Osteocyte (in vitro differentiated cells): ENCODE results near the gene LAMA5. TPM values are rescaled to one million over a fixed set of nuclear protein-coding genes. Genes with fewer than 3 reads are reported as not detected.

Experiments
- DNase-seq: peaks from one replicate; pipeline ENCODE4 v3.0.0; 2021; ENCODE audit warnings: mixed read lengths; ENCODE audit not compliant: unreplicated experiment; ENCODE audit errors: extremely low spot score
- H3K27ac Mint-ChIP-seq: one replicate; pipeline ENCODE4 v1.8.0; 2021; ENCODE audit warnings: mild to moderate bottlenecking, mixed read lengths; ENCODE audit not compliant: unreplicated experiment
- H3K27me3 Mint-ChIP-seq: one replicate; pipeline ENCODE4 v1.8.0; 2021; ENCODE audit warnings: mixed read lengths; ENCODE audit not compliant: unreplicated experiment
- H3K36me3 Mint-ChIP-seq: one replicate; pipeline ENCODE4 v1.8.0; 2021; ENCODE audit warnings: mixed read lengths; ENCODE audit not compliant: unreplicated experiment
- H3K4me1 Mint-ChIP-seq: one replicate; pipeline ENCODE4 v1.8.0; 2021; ENCODE audit warnings: mixed read lengths; ENCODE audit not compliant: unreplicated experiment
- H3K4me3 Mint-ChIP-seq: one replicate; pipeline ENCODE4 v1.8.0; 2021; ENCODE audit warnings: mild to moderate bottlenecking, moderate library complexity, mixed read lengths; ENCODE audit not compliant: unreplicated experiment
- H3K9me3 Mint-ChIP-seq: one replicate; pipeline ENCODE4 v1.8.0; 2021; ENCODE audit warnings: mixed read lengths; ENCODE audit not compliant: unreplicated experiment
- total RNA-seq: library from RNA; stranded (reverse); gene quantifications from 2 replicates; pipeline ENCODE4 v1.2.1, GENCODE V29; 2021
- TF ChIP-seq, protein P1 (sequence below): fragments of 200-600 bp; sonication (generic); IDR thresholded peaks from 2 replicates; pipeline ENCODE4 v1.5.0; 2021; ENCODE audit warnings: antibody characterized with exemption, mild to moderate bottlenecking, moderate library complexity

Gene LAMA5
- total RNA-seq, 1 donor from 2014 or later, result 201 TPM

DNA sequence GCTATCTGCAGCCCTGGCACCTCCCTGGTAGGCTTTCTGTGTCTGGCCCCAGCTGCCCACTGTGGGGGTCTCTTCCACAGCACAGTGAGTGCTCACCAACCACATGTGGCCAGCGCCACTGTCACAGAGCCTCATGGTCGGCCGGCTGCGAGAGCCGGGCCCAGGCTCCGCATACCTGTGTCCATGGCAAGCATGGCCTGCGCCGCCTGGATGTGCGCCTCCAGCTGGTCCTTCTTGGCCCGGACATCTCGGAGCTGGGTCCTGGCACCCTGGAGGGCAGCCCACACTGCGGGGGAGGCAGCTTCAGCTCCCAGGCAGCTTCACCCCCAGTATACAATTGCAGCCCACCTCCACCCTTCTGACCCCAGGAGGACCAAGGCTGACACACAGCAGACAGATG lies 51.3 kb downstream of the LAMA5 start:
- peaks cover 9% of the 10 kb centered on the region for H3K36me3 Mint-ChIP-seq
- no peaks in the 10 kb centered on the region for H3K4me1 Mint-ChIP-seq
- H3K27ac Mint-ChIP-seq, result no peak overlapping the region
- TF ChIP-seq, protein P1, sequence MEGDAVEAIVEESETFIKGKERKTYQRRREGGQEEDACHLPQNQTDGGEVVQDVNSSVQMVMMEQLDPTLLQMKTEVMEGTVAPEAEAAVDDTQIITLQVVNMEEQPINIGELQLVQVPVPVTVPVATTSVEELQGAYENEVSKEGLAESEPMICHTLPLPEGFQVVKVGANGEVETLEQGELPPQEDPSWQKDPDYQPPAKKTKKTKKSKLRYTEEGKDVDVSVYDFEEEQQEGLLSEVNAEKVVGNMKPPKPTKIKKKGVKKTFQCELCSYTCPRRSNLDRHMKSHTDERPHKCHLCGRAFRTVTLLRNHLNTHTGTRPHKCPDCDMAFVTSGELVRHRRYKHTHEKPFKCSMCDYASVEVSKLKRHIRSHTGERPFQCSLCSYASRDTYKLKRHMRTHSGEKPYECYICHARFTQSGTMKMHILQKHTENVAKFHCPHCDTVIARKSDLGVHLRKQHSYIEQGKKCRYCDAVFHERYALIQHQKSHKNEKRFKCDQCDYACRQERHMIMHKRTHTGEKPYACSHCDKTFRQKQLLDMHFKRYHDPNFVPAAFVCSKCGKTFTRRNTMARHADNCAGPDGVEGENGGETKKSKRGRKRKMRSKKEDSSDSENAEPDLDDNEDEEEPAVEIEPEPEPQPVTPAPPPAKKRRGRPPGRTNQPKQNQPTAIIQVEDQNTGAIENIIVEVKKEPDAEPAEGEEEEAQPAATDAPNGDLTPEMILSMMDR, result no peak
- H3K27me3 Mint-ChIP-seq, result no peaks in the 10 kb centered on the region
- no peaks in the 10 kb centered on the region for H3K9me3 Mint-ChIP-seq
- DNase-seq, result no peak
- H3K4me3 Mint-ChIP-seq, result no peak overlapping the region

DNA sequence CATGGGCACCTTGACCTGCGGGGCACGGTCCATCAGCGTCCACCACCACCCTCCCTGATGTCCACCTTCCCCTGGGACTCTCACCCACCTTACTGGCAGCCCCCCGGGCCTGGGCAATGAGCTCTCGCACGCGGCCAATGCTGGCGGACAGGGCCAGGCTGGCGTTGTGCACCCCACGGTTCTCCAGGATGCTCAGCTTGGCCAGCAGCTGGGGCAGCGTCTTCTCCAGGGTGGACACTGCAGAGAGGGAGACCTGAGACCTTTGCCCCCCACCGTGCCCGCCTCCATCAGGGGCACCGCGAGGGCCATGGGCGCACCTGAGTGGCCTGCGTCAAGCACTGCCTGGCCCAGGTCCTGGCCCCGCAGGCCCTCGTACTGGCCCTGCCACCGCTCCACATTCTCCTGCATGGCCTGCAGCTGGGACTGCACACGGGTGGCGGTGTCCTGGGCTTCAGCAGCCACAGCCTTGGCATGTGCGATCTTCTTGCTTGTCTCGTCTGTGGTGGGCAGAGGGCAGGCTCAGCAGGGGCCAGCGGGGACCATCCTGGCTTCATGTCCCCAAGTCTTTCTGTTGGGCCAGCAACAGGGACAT lies 52.3 kb downstream of the LAMA5 start:
- H3K9me3 Mint-ChIP-seq, result no peaks in the 10 kb centered on the region
- H3K4me1 Mint-ChIP-seq, result no peaks in the 10 kb centered on the region
- H3K27me3 Mint-ChIP-seq, result no peaks in the 10 kb centered on the region
- TF ChIP-seq, protein P1, result no peak
- H3K27ac Mint-ChIP-seq, result no peak overlapping the region
- DNase-seq, result no peak
- H3K36me3 Mint-ChIP-seq, result peaks cover 6% of the 10 kb centered on the region
- no peak overlapping the region for H3K4me3 Mint-ChIP-seq

DNA sequence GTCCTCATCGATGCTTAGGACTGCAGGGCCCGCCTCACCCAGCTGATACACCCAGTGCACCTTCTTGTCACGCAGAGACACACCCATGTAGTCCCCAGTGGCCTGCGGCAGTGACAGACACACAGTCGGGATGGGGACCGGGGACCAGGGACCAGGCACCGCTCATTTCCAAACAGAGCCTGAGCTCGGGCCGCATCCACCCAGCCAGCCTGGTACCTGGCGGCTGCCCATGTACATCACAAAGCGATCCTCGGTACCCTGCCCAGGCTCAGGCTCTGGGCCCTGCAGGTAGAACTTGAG lies 52.8 kb downstream of the LAMA5 start:
- TF ChIP-seq, protein P1, result no peak
- no peak for DNase-seq
- H3K4me1 Mint-ChIP-seq, result no peaks in the 10 kb centered on the region
- H3K9me3 Mint-ChIP-seq, result no peaks in the 10 kb centered on the region
- peaks cover 6% of the 10 kb centered on the region for H3K36me3 Mint-ChIP-seq
- no peak overlapping the region for H3K4me3 Mint-ChIP-seq
- H3K27ac Mint-ChIP-seq, result no peak overlapping the region
- no peaks in the 10 kb centered on the region for H3K27me3 Mint-ChIP-seq

DNA sequence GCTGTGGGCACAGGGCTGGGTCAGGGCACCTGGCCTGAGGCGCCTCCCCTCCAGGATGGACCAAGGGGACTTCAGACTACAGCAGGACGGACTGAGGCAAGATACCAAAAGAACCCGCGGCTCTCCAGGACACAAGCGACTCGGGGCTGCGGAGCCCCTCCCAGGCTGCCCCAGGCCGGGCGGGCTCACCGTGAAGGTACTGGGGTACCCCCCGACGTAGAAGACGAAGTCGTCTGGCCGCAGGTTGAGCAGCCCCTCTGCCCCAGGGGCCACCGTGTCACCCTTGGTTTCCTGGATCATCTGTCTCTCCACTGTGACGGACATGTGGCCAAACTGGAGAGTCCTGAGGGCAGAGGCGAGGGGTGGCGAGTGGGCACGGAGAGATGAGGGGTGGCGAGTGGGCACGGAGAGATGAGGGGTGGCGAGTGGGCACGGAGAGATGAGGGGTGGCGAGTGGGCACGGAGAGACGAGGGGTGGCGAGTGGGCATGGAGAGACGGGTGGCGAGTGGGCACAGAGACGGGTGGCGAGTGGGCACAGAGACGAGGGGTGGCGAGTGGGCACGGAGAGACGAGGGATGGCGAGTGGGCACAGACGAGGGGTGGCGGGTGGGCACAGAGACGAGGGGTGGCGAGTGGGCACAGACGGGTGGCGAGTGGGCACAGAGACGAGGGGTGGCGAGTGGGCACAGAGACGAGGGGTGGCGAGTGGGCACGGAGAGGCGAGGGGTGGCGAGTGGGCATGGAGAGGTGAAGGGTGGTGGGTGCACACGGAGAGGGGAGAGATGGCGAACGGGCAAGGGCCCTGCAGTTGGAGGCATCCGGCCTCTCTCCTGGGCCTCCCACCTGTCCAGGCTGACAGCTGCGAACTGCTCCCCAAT lies 53.4 kb downstream of the LAMA5 start:
- no peak overlapping the region for H3K27ac Mint-ChIP-seq
- H3K9me3 Mint-ChIP-seq, result no peaks in the 10 kb centered on the region
- H3K4me3 Mint-ChIP-seq, result no peak overlapping the region
- peaks cover 10% of the 10 kb centered on the region for H3K36me3 Mint-ChIP-seq
- DNase-seq, result no peak
- TF ChIP-seq, protein P1, result no peak
- no peaks in the 10 kb centered on the region for H3K27me3 Mint-ChIP-seq
- H3K4me1 Mint-ChIP-seq, result no peaks in the 10 kb centered on the region

DNA sequence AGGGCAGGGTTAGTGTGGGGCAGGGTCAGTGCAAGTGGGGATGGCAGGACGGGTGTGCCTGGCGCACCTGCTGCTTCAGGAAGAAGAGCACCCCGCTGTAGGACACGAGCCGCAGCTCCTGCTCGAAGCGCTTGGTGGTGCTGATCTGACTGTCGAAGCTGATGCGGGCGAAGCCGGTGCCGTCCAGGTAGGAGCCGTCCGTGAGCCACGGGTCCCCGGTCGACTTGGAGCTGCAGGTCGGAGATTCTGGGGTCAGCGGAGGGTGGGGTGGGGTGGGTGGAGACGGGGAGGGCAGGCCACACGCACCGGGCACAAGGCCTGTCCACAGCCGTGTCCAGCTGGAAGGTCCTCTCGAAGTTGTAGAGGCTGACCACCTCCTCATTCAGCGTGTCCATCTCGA lies 54.1 kb downstream of the LAMA5 start:
- TF ChIP-seq, protein P1, result no peak
- no peaks in the 10 kb centered on the region for H3K9me3 Mint-ChIP-seq
- no peak overlapping the region for H3K4me3 Mint-ChIP-seq

More for the DNA sequence above, 54.1 kb downstream of the LAMA5 start:
- Mint-ChIP-seq H3K36me3 (peaks cover 11% of the 10 kb centered on the region), H3K4me1 (no peaks in the 10 kb centered on the region), H3K27ac (no peak overlapping the region), H3K27me3 (no peaks in the 10 kb centered on the region)
- DNase-seq, result no peak
